GM12864 (cell line): ENCODE results near the gene WDR72.
"Not testable (repeated sequence)": the region's sequence is repeated elsewhere in the genome, so short reads cannot be mapped to it uniquely, and the experiment has no call there.

Source experiments
- DNase-seq: peaks from one replicate; pipeline ENCODE4 v3.0.0-alpha.2; 2011; ENCODE audit warnings: low read depth
- H3K4me3 ChIP-seq: 2 replicates; pipeline ENCODE4 v1.5.1; 2011; ENCODE audit warnings: mild to moderate bottlenecking, low read depth, low read length, control low read depth
- CTCF ChIP-seq: IDR thresholded peaks from 2 replicates; pipeline ENCODE4 v1.5.1; 2011; ENCODE audit warnings: low read depth, mild to moderate bottlenecking, moderate library complexity, low read length, control low read depth, inconsistent platforms; ENCODE audit errors: missing control alignments

Gene WDR72

DNA sequence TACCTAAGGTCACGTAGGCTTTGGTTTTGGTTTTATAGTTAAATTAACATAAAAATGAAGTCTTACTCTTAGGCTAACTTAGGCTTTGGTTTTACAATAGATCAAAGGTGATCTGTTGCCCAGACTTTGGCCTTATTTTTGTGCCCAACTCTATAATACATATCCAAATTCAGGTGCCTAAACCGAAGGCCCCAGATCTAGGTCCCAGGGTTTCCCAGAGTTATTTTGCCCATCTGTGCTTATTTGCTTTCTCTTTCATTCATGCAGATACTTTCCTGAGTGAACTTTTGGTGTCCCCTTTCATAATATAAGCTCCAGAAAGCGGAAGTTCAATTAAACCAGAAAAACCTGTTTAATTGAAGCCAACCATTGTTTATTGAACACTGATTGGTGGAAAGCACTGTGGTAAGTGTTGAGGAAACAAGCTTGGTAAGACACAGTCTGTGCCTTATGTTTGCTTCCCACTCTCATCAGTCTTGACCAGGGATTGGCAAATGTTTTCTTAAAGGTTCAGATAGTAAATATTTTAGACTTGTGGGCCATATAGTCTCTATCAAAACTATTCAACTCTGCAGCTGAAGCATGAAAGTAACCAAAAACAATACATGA is 209.7 kb downstream of the WDR72 start:
- no peak for TF ChIP-seq CTCF
- no peak overlapping the region for H3K4me3 ChIP-seq
- no peak for DNase-seq

- H3K4me3 ChIP-seq = no peak overlapping the region
- TF ChIP-seq CTCF = no peak
- DNase-seq = no peak
These were observed 211.2 kb downstream of the WDR72 start for GRCh38 chr15:53548236-53548635.

- not testable (repeated sequence) for H3K4me3 ChIP-seq, DNase-seq
These were observed 218.7 kb downstream of the WDR72 start for GRCh38 chr15:53540626-53541300.

DNA sequence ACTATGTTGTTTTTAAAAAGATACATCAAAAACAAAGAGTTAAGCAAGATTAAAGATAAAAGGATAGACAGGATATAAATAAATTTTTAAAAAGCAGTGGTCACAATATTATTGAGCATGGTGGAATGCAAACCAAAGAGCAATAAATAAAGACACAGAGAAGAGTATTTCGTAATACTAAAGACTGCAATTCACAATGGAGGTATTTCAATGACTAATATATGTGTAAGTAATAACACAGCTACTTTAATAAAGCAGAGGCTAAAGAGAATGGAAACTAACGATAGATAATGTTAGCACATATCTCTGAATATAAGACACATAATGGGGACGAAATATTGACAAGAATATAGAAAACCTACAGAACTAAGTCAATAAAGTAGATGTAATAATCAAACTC is 219.6 kb downstream of the WDR72 start:
- no peak for TF ChIP-seq CTCF
- H3K4me3 ChIP-seq = no peak overlapping the region
- DNase-seq = no peak

DNA sequence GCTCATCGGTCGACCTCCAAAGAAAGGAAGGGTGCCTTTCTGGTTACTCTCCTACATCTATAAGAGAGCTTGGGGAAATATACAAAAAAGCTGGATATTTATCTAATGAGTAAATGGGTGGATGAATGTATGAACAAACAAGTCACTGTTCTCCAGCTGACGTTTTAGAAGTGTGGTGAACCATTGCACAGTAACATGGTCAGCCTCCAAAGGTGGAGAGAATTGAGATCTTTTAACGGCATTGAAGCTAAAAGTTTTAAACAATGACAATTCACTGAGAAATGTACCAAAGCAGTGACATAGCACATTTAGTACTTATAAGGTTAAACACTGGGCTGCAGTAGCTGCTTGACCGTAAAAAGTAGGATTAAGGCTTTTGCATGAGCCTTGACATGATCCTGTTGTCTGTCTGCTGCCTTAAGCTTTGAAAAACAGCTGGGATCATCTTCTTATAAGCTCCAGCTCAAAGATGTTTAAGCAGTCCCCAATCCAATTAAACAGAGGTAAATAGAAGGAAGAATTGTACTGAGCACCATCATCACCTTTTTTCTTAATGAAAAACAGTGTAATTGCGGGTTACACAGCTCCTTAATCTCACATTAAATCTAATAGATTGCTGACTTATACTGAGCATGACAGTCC is 222.9 kb downstream of the WDR72 start:
- TF ChIP-seq CTCF = no peak
- no peak for DNase-seq
- no peak overlapping the region for H3K4me3 ChIP-seq

DNA sequence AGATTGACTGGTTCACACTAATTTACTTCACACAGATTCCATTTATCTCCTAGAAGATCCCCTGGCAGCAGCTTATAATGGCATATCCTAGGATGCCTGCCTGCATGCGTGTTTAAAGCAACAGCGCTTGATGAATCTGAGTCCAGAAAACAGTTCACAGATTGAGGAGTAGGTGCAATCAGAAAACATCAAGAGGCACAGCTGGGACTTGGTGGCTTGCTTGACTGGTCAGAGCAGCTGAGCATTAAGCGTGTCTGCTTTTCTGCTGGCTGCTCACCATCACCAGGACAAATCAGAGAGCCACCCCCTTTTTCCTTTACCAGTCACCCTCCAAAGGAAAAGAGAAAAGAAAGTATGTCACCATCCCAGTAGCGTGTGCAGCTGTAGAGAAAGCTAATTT is 223.6 kb downstream of the WDR72 start:
- TF ChIP-seq CTCF = no peak
- H3K4me3 ChIP-seq = no peak overlapping the region
- DNase-seq = no peak

DNA sequence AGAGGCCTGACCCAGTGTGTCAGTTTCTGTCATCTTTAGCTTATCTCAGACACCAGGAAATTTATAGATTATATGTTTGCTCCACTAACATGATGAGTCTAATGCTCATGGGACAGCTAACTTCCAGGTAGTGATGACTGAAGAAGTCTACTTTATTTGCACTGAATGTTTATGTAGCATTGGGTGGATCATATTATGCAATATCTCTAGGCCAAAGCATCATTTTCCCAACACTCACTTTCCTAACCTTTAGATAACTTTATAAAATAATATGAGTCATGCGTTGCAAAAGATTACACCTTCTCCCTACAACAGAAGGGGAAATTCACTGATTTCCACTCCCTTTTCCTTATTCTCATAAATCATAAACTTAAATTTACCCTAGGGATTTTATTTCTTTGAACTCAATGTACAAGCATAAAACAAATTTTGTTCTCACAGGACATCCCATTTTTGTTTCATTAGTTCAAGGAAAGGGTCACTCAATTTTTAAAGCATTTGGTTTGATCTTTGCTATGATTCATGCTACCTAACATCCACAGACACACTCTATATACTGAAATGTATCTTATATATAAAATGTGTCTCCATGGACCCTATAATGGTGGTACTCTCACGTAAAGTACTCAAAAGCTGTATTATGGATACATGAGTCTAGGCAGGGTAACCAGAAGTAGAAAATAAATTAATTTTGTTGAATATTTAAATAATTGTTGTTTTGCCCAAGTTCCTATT is 225.2 kb downstream of the WDR72 start:
- TF ChIP-seq CTCF = no peak
- no peak overlapping the region for H3K4me3 ChIP-seq
- DNase-seq = no peak
